A673 (cell line): Measurements from ENCODE around the gene CIAO2B.

Source experiments
- EZH2 ChIP-seq: fragments of 200-600 bp; sonication (generic); IDR thresholded peaks from 2 replicates; pipeline ENCODE4 v1.6.1; 2017; ENCODE audit warnings: borderline replicate concordance, low read depth, mild to moderate bottlenecking, mixed read lengths, antibody characterized with exemption, low read length; ENCODE audit not compliant: poor library complexity, severe bottlenecking
- TF ChIP-seq, protein P1 (sequence below): fragments of 300-800, 200-600 bp; sonication (generic); conservative IDR thresholded peaks from 2 replicates; pipeline ENCODE4 v1.5.1; 2017; ENCODE audit warnings: low read depth, mild to moderate bottlenecking, antibody characterized with exemption, low read length, moderate library complexity, mixed read lengths

DNA sequence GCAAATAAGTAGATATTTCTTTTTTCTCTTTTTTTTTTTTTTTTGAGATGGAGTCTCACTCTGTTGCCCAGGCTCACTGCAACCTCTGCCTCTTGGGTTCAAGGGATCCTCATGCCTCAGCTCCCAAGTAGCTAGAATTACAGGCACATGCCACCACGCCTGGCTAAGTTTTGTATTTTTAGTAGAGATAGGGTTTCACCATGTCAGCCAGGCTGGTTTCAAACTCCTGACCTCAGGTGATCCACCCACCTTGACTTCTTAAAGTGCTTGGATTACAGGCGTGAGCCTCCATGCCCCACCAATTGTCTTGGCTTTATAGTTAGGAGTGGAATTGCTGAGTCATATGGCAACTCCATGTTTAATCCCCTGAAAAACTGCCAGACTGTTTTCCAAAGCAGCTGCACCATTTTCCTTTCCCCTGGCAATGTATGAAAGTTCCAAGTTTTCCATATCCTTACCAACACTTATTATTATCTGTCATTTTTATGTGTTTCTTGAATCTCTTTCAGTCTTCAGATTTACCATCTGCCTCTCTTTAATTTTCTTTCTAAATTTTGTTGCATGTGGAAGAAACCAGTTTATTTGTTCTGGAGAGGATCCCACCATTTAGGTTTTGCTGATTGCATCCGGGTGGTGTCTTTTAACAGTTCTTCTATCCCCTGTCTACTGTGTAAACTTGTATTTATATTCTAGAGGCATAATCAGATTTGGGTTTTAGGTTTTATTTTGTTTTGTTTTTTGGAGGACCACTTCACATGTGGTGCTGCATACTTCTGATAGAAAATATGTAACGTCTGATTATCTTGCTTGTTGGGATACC, 17.0 kb upstream of the CIAO2B start:
- TF ChIP-seq, protein P1, sequence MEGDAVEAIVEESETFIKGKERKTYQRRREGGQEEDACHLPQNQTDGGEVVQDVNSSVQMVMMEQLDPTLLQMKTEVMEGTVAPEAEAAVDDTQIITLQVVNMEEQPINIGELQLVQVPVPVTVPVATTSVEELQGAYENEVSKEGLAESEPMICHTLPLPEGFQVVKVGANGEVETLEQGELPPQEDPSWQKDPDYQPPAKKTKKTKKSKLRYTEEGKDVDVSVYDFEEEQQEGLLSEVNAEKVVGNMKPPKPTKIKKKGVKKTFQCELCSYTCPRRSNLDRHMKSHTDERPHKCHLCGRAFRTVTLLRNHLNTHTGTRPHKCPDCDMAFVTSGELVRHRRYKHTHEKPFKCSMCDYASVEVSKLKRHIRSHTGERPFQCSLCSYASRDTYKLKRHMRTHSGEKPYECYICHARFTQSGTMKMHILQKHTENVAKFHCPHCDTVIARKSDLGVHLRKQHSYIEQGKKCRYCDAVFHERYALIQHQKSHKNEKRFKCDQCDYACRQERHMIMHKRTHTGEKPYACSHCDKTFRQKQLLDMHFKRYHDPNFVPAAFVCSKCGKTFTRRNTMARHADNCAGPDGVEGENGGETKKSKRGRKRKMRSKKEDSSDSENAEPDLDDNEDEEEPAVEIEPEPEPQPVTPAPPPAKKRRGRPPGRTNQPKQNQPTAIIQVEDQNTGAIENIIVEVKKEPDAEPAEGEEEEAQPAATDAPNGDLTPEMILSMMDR, result no peak
- TF ChIP-seq EZH2, result no peak
